H9 (cell line): ENCODE data around the gene COPE. TPM values are rescaled to one million over a fixed set of nuclear protein-coding genes. Genes with fewer than 3 reads are reported as not detected.

Experiments
- DNase-seq: peaks from one replicate; pipeline ENCODE4 v3.0.0-alpha.2; 2017
- H2AFZ ChIP-seq: one replicate; pipeline ENCODE4 v1.6.1; 2013; ENCODE audit warnings: mild to moderate bottlenecking, low read length, control low read depth, moderate library complexity
- H2AK5ac ChIP-seq: 2 replicates; pipeline ENCODE4 v1.6.1; 2013; ENCODE audit warnings: low read length, control low read depth, mixed read lengths; ENCODE audit not compliant: insufficient read length
- H2BK120ac ChIP-seq: one replicate; pipeline ENCODE4 v1.6.1; 2013; ENCODE audit warnings: low read depth, mild to moderate bottlenecking, low read length, control low read depth, inconsistent platforms; ENCODE audit not compliant: poor library complexity, severe bottlenecking
- H2BK12ac ChIP-seq: 2 replicates; pipeline ENCODE4 v1.6.1; 2013; ENCODE audit warnings: low read length, control low read depth, mixed read lengths, low read depth; ENCODE audit not compliant: insufficient read length
- H2BK15ac ChIP-seq: 2 replicates; pipeline ENCODE4 v1.6.1; 2013; ENCODE audit warnings: low read depth, low read length, control low read depth
- H2BK20ac ChIP-seq: one replicate; pipeline ENCODE4 v1.6.1; 2013; ENCODE audit warnings: low read depth, mild to moderate bottlenecking, low read length, control low read depth, inconsistent platforms; ENCODE audit not compliant: poor library complexity, severe bottlenecking
- H2BK5ac ChIP-seq: 2 replicates; pipeline ENCODE4 v1.6.1; 2013; ENCODE audit warnings: low read length, control low read depth, mixed read lengths; ENCODE audit not compliant: insufficient read length
- H3K14ac ChIP-seq: 2 replicates; pipeline ENCODE4 v1.6.1; 2013; ENCODE audit warnings: low read length, control low read depth; ENCODE audit not compliant: insufficient read depth
- H3K18ac ChIP-seq: 2 replicates; pipeline ENCODE4 v1.6.1; 2013; ENCODE audit warnings: low read depth, mild to moderate bottlenecking, mixed read lengths, low read length, control low read depth; ENCODE audit not compliant: insufficient read length
- H3K23ac ChIP-seq: 2 replicates; pipeline ENCODE4 v1.6.1; 2013; ENCODE audit warnings: low read length, control low read depth, mixed read lengths, low read depth; ENCODE audit not compliant: insufficient read length
- H3K23me2 ChIP-seq: 2 replicates; pipeline ENCODE4 v1.6.1; 2013; ENCODE audit warnings: low read depth, mild to moderate bottlenecking, mixed read lengths, low read length, control low read depth; ENCODE audit not compliant: insufficient read length, poor library complexity, severe bottlenecking
- H3K27ac ChIP-seq: 2 replicates; pipeline ENCODE4 v1.5.1; 2013; ENCODE audit warnings: low read length, control low read depth, mixed read lengths, low read depth; ENCODE audit not compliant: insufficient read length
- H3K27me3 ChIP-seq: 2 replicates; pipeline ENCODE4 v1.6.1; 2013; ENCODE audit warnings: low read length, control low read depth, inconsistent platforms; ENCODE audit not compliant: insufficient read depth
- H3K4ac ChIP-seq: 2 replicates; pipeline ENCODE4 v1.6.1; 2013; ENCODE audit warnings: low read depth, mild to moderate bottlenecking, control low read depth, inconsistent platforms, low read length, moderate library complexity
- H3K4me1 ChIP-seq: 2 replicates; pipeline ENCODE4 v1.6.1; 2013; ENCODE audit warnings: low read length, control low read depth, inconsistent platforms; ENCODE audit not compliant: insufficient read depth
- H3K4me2 ChIP-seq: 2 replicates; pipeline ENCODE4 v1.6.1; 2013; ENCODE audit warnings: low read length, control low read depth, mixed read lengths; ENCODE audit not compliant: insufficient read length, insufficient read depth
- H3K56ac ChIP-seq: 2 replicates; pipeline ENCODE4 v1.6.1; 2013; ENCODE audit warnings: low read depth, mild to moderate bottlenecking, mixed read lengths, low read length, control low read depth; ENCODE audit not compliant: insufficient read length
- H3K79me1 ChIP-seq: 2 replicates; pipeline ENCODE4 v1.6.1; 2013; ENCODE audit warnings: low read depth, mild to moderate bottlenecking, moderate library complexity, low read length, control low read depth, inconsistent platforms; ENCODE audit not compliant: insufficient read depth, poor library complexity, severe bottlenecking
- H3K79me2 ChIP-seq: 2 replicates; pipeline ENCODE4 v1.6.1; 2013; ENCODE audit warnings: low read length, control low read depth, inconsistent platforms; ENCODE audit not compliant: insufficient read depth
- H3K9ac ChIP-seq: 2 replicates; pipeline ENCODE4 v1.6.1; 2013; ENCODE audit warnings: low read length, control low read depth, mixed read lengths; ENCODE audit not compliant: insufficient read length; ENCODE audit errors: extremely low read depth
- H3K9me3 ChIP-seq: one replicate; pipeline ENCODE4 v1.6.1; 2013; ENCODE audit warnings: low read depth, low read length, inconsistent platforms; ENCODE audit not compliant: control insufficient read depth
- H3T11ph ChIP-seq: one replicate; pipeline ENCODE4 v1.6.1; 2013; ENCODE audit warnings: mild to moderate bottlenecking, low read length, control low read depth, inconsistent platforms
- H4K20me1 ChIP-seq: one replicate; pipeline ENCODE4 v1.6.1; 2013; ENCODE audit not compliant: control insufficient read depth, insufficient read length, insufficient read depth
- H4K5ac ChIP-seq: 2 replicates; pipeline ENCODE4 v1.6.1; 2013; ENCODE audit warnings: low read depth, mild to moderate bottlenecking, mixed read lengths, low read length, control low read depth; ENCODE audit not compliant: insufficient read length
- H4K8ac ChIP-seq: replicated peaks from 2 replicates; pipeline ENCODE4 v1.6.1; 2013; ENCODE audit warnings: low read length, control low read depth, mixed read lengths, low read depth; ENCODE audit not compliant: insufficient read length
- H4K91ac ChIP-seq: 2 replicates; pipeline ENCODE4 v1.6.1; 2013; ENCODE audit warnings: low read depth, mild to moderate bottlenecking, moderate library complexity, mixed read lengths, low read length, control low read depth; ENCODE audit not compliant: insufficient read length
- H3K27ac Mint-ChIP-seq, 3 experiments: 2 replicates in 2 of 3; 3 replicates in 1 of 3; pipeline ENCODE4 v1.8.0; 2020 to 2021; ENCODE audit warnings: mixed read lengths in 3 of 3, mild to moderate bottlenecking in 1 of 3, moderate library complexity in 1 of 3
- H3K27me3 Mint-ChIP-seq: 2 replicates; pipeline ENCODE4 v1.8.0; 2021; ENCODE audit warnings: low read depth, mild to moderate bottlenecking, moderate library complexity, mixed read lengths
- H3K36me3 Mint-ChIP-seq, 3 experiments: 2 replicates in 2 of 3; 3 replicates in 1 of 3; pipeline ENCODE4 v1.8.0; 2020 to 2021; ENCODE audit warnings: low read depth in 3 of 3, mixed read lengths in 3 of 3; ENCODE audit not compliant: insufficient read depth in 1 of 3
- H3K4me1 Mint-ChIP-seq, 2 experiments: 2 replicates each; pipeline ENCODE4 v1.8.0; 2020; ENCODE audit warnings: mixed read lengths in 2 of 2
- H3K4me3 Mint-ChIP-seq, 2 experiments: 2 replicates in 1 of 2; 3 replicates in 1 of 2; pipeline ENCODE4 v1.8.0; 2020 to 2021; ENCODE audit warnings: mild to moderate bottlenecking in 2 of 2, mixed read lengths in 2 of 2, moderate library complexity in 1 of 2
- H3K9me3 Mint-ChIP-seq, 2 experiments: 2 replicates in 1 of 2; 3 replicates in 1 of 2; pipeline ENCODE4 v1.8.0; 2020; ENCODE audit warnings: mild to moderate bottlenecking in 2 of 2, mixed read lengths in 2 of 2, moderate library complexity in 1 of 2
- CTCF ChIP-seq: fragments of 200-600 bp; sonication (generic); conservative IDR thresholded peaks from 3 replicates; pipeline ENCODE4 v1.8.0; 2021; ENCODE audit warnings: antibody characterized with exemption, mild to moderate bottlenecking
- WGBS: extraction: QIAGEN DNeasy Blood & Tissue Kit; methylation state at CpG from one replicate; pipeline ENCODE4 v1.1.7; 2013; ENCODE audit warnings: missing lambda C conversion rate, low lambda C conversion rate, mixed read lengths; ENCODE audit not compliant: insufficient read length; ENCODE audit errors: extremely low coverage; 5-methylcytosine and 5-hydroxymethylcytosine counted together
- total RNA-seq: library from RNA; stranded (reverse); gene quantifications from 2 replicates; pipeline ENCODE4 v1.2.1, GENCODE V29; 2021

The COPE gene
- total RNA-seq, 1 experiment from 2014 or later, result 198 TPM

GRCh38 chr19:18861235-18861634 is 58.0 kb downstream of the COPE start:
- Histone ChIP-seq H4K5ac (no peak overlapping the region), H3K56ac (no peak overlapping the region), H4K91ac (no peak overlapping the region), H3K23ac (no peak overlapping the region), H2BK20ac (no peak overlapping the region), H2AK5ac (no peak overlapping the region), H2BK5ac (no peak overlapping the region), H3K79me1 (no peaks in the 10 kb centered on the region), H2BK15ac (no peak overlapping the region), H3K27me3 (no peaks in the 10 kb centered on the region), H3K79me2 (no peaks in the 10 kb centered on the region), H3K14ac (no peak overlapping the region), H2BK120ac (no peak overlapping the region), H4K20me1 (no peaks in the 10 kb centered on the region), H3K4ac (no peak overlapping the region), H3K4me2 (no peak overlapping the region), H4K8ac (no peak overlapping the region), H3T11ph (no peak overlapping the region), H3K4me1 (no peaks in the 10 kb centered on the region), H2AFZ (no peak overlapping the region), H3K9ac (no peak overlapping the region), H2BK12ac (no peak overlapping the region), H3K23me2 (no peaks in the 10 kb centered on the region), H3K18ac (no peak overlapping the region), H3K9me3 (no peaks in the 10 kb centered on the region), H3K27ac (no peak overlapping the region)
- peaks cover 0 to 2% of the 10 kb centered on the region in 2 experiments; a peak in 1 of 4 replicates for H3K4me1 Mint-ChIP-seq
- H3K36me3 Mint-ChIP-seq, result peaks cover 35 to 83% (median 83%) of the 10 kb centered on the region in 3 experiments
- H3K27ac Mint-ChIP-seq, result peak overlapping the region in 1 of 3 experiments; percentile 74; a peak in 1 of 7 replicates
- no peaks in the 10 kb centered on the region for H3K9me3 Mint-ChIP-seq
- no peaks in the 10 kb centered on the region for H3K27me3 Mint-ChIP-seq
- TF ChIP-seq CTCF, result no peak
- DNase-seq, result no peak
- WGBS, result no CpG with 5 or more reads among the region's 9 CpGs
- H3K4me3 Mint-ChIP-seq, result no peak overlapping the region
